HL-60/S4 treated with retinoic acid at 250 ng/mL for 4 days and 3 days (cell line): ENCODE results near the gene AP5Z1.

Experiments
- in situ Hi-C: fragments of 300-500 bp; cut with MboI; formaldehyde crosslinking; loops from 2 replicates; pipeline ENCODE4 v1.7.0; 2022; ENCODE audit warnings: low sequenced_read_pairs

Gene AP5Z1

GRCh38 chr7:4764402-4765007, 10.9 kb upstream of the AP5Z1 start:
- in situ Hi-C loops, result loop anchor here (25.0 kb wide), 1 partner anchor 152 kb away; no protein-coding TSS in a partner anchor

GRCh38 chr7:4765776-4766490, 9.5 kb upstream of the AP5Z1 start:
- in situ Hi-C loops, result loop anchor here (25.0 kb wide), 1 partner anchor 154 kb away; no protein-coding TSS in a partner anchor

GRCh38 chr7:4766666-4767519, 8.5 kb upstream of the AP5Z1 start:
- in situ Hi-C loops, result loop anchor here (25.0 kb wide), 1 partner anchor 155 kb away; no protein-coding TSS in a partner anchor

- in situ Hi-C loops, result loop anchor here (25.0 kb wide), 1 partner anchor 157 kb away; no protein-coding TSS in a partner anchor
Observed at GRCh38 chr7:4768597-4769569, 6.5 kb upstream of the AP5Z1 start.

- in situ Hi-C loops, result loop anchor here (25.0 kb wide), 1 partner anchor 157 kb away; no protein-coding TSS in a partner anchor
Observed at GRCh38 chr7:4769761-4770160, 5.7 kb upstream of the AP5Z1 start.

GRCh38 chr7:4770886-4771285, 4.5 kb upstream of the AP5Z1 start:
- in situ Hi-C loops, result loop anchor here (25.0 kb wide), 1 partner anchor 159 kb away; no protein-coding TSS in a partner anchor

GRCh38 chr7:4771737-4772136, 3.7 kb upstream of the AP5Z1 start:
- in situ Hi-C loops, result loop anchor here (25.0 kb wide), 1 partner anchor 159 kb away; no protein-coding TSS in a partner anchor

- in situ Hi-C loops, result loop anchor here (25.0 kb wide), 1 partner anchor 160 kb away; no protein-coding TSS in a partner anchor
Observed at GRCh38 chr7:4772306-4772705, 3.1 kb upstream of the AP5Z1 start.

GRCh38 chr7:4774007-4774406, 1.4 kb upstream of the AP5Z1 start:
- in situ Hi-C loops, result loop anchor here (25.0 kb wide), 1 partner anchor 162 kb away; no protein-coding TSS in a partner anchor

GRCh38 chr7:4774658-4775249, 669 bp upstream of the AP5Z1 start:
- in situ Hi-C loops, result loop anchor here (25.0 kb wide), 1 partner anchor 162 kb away; no protein-coding TSS in a partner anchor

- in situ Hi-C loops, result no loop called here
Observed at GRCh38 chr7:4775848-4776623, 613 bp downstream of the AP5Z1 start.

- in situ Hi-C loops, result no loop called here
Observed at GRCh38 chr7:4779118-4779517, 3.7 kb downstream of the AP5Z1 start.

GRCh38 chr7:4781366-4782069, 6.1 kb downstream of the AP5Z1 start:
- in situ Hi-C loops, result no loop called here

GRCh38 chr7:4782333-4783291, 7.2 kb downstream of the AP5Z1 start:
- in situ Hi-C loops, result no loop called here

- in situ Hi-C loops, result no loop called here
Observed at GRCh38 chr7:4783292-4783652, 7.8 kb downstream of the AP5Z1 start.

- in situ Hi-C loops, result no loop called here
Observed at GRCh38 chr7:4783762-4784351, 8.4 kb downstream of the AP5Z1 start.

GRCh38 chr7:4784799-4785198, 9.4 kb downstream of the AP5Z1 start:
- in situ Hi-C loops, result no loop called here
